Fibroblast of skin of abdomen (primary cell): Measurements from ENCODE around the gene LRRC25. TPM values are rescaled to one million over a fixed set of nuclear protein-coding genes. Genes with fewer than 3 reads are reported as not detected.
A peak's percentile ranks its signal among the peaks of the same experiment; 100 is the strongest.

Experiments used
- DNase-seq: peaks from one replicate; pipeline ENCODE4 v3.0.0-alpha.2; 2013
- polyA plus RNA-seq, 2 experiments: library from polyadenylated mRNA; unstranded; fragments of 120-200 nt; gene quantifications; one replicate each; pipeline ENCODE4 v1.2.1, GENCODE V29; 2013; ENCODE audit not compliant: insufficient read length in 2 of 2

The LRRC25 gene
- polyA plus RNA-seq (2013, experiment 1 of 2; ENCODE audit: insufficient read length) = not detected
- 0.05 TPM for polyA plus RNA-seq (2013, experiment 2 of 2; ENCODE audit: insufficient read length)

GRCh38 chr19:18397242-18398202 is at the start of gene LRRC25:
LRRC25 (minus strand) TSS chr19:18397622; CDS start chr19:18396963, 659 bp downstream.
- DNase-seq = no peak

- DNase-seq = no peak
These were observed 49.5 kb upstream of the LRRC25 start for GRCh38 chr19:18446811-18447359.

- DNase-seq = no peak
These were observed 48.9 kb upstream of the LRRC25 start for GRCh38 chr19:18446145-18446810.

- DNase-seq = no peak
These were observed 48.0 kb upstream of the LRRC25 start for GRCh38 chr19:18445262-18445948.

GRCh38 chr19:18444513-18444912 is 47.1 kb upstream of the LRRC25 start:
- no peak for DNase-seq

- DNase-seq = no peak
These were observed 46.4 kb upstream of the LRRC25 start for GRCh38 chr19:18443831-18444230.

GRCh38 chr19:18443406-18443805 is 46.0 kb upstream of the LRRC25 start:
- no peak for DNase-seq

- no peak for DNase-seq
These were observed 45.5 kb upstream of the LRRC25 start for GRCh38 chr19:18442941-18443340.

GRCh38 chr19:18441804-18442788 is 44.7 kb upstream of the LRRC25 start:
- no peak for DNase-seq

GRCh38 chr19:18440936-18441803 is 43.7 kb upstream of the LRRC25 start:
- no peak for DNase-seq

- DNase-seq = no peak
These were observed 43.0 kb upstream of the LRRC25 start for GRCh38 chr19:18440415-18440877.

GRCh38 chr19:18439910-18440237 is 42.5 kb upstream of the LRRC25 start:
- DNase-seq = no peak

GRCh38 chr19:18439025-18439909 is 41.8 kb upstream of the LRRC25 start:
- peak; percentile 80 for DNase-seq

- DNase-seq = no peak
These were observed 41.1 kb upstream of the LRRC25 start for GRCh38 chr19:18438331-18439024.

- no peak for DNase-seq
These were observed 40.3 kb upstream of the LRRC25 start, which contains the start of gene ISYNA1 for GRCh38 chr19:18437491-18438330. ISYNA1 (minus strand) TSS chr19:18438133; CDS start chr19:18437979, 154 bp downstream.

- peak; percentile 85 for DNase-seq
These were observed 39.5 kb upstream of the LRRC25 start for GRCh38 chr19:18436671-18437490.
